Measurements from ENCODE around the gene DVL2.

DVL2 gene

DNA sequence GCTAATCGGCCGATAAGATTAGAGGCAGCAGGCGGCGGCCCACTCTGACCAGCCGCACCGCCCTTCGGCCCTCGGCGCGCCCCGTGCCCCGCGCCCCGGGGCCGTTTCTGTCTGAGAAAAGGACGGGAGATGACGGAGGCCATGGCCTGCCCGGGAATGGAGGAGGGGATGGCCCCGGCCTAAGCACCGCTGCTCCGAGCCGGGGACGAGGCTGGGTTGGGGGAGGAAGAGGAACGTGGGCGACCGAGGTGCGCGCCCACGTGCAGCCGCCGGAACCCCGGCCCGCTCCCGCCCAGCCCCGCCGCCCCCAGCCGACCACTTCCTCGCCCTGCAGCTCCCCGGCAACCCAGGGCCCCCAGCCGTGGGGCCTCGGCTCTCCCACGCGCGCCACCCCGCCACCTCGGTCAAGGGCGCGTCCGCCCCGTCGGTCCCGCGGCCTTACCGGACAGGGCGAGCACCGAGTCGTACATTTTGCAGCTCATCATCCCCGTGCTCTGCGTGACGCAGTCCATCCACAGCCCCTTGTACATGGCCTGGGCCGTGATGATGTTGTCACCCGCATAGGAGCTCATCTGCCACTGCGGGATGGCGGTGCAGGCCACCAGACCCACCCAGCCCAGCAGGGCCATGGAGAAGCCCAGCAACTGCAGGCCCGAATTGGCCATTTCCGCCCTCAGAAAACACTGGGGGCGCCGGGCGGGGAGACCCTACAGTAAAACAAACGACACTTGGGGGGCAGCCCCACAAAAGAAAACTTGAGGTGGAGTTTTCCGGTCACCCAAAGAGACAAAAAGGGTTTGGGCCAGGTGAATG, 27.3 kb upstream of the DVL2 start:
- ATAC-seq = peak; percentile 37
- peaks cover 11% of the 10 kb centered on the region for H3K36me3 Mint-ChIP-seq (ENCODE audit: low read depth)
- DNase-seq = no peak
- no peaks in the 10 kb centered on the region for H3K9me3 Mint-ChIP-seq
- H3K27me3 Mint-ChIP-seq = peaks cover 21% of the 10 kb centered on the region
- H3K4me3 Mint-ChIP-seq = peak overlapping the region; percentile 69
- H3K27ac Mint-ChIP-seq = peak overlapping the region; percentile 54
- peaks cover 34% of the 10 kb centered on the region for H3K4me1 Mint-ChIP-seq

DNA sequence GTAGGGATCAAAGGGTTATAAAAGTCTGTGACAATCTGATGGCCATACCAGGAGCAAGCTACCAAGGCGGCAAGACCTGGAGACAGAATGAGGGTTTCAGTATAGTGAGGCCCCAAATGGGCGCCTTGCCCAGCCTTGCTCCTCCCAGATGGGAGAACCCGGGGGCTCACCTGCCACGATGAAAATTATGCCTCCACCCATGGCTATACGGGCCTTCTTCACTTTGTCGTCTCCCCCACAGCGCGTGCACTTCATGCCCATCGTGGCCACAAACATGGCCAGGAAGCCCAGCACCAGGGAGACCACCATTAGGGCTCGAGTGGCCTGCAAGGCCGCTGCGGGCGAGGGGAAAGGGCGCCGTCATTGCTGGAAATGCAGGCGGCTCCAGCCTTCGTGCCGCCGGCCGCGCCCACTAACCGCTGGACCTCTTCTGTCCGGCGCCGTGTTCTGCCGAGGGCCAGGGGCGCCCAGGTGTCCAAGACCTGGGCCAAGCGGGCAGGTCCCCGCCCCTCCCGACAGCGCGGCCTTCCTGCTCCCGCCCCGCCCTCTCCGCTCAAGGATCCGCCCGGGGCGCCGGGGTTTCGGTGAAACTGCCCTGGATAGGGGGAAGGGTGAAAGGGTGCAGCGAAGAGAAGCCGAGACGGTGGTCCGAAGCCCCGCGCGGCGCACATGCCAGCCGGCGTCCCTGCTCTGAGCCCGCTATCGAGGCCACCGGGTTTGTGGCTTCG, 26.5 kb upstream of the DVL2 start:
- H3K36me3 Mint-ChIP-seq (ENCODE audit: low read depth) = peaks cover 13% of the 10 kb centered on the region
- H3K4me1 Mint-ChIP-seq = peaks cover 34% of the 10 kb centered on the region
- no peak overlapping the region for H3K27ac Mint-ChIP-seq
- H3K9me3 Mint-ChIP-seq = no peaks in the 10 kb centered on the region
- peak overlapping the region; percentile 42 for H3K4me3 Mint-ChIP-seq
- ATAC-seq (peak; percentile 17), DNase-seq (peak; percentile 45)
- H3K27me3 Mint-ChIP-seq = peaks cover 21% of the 10 kb centered on the region

DNA sequence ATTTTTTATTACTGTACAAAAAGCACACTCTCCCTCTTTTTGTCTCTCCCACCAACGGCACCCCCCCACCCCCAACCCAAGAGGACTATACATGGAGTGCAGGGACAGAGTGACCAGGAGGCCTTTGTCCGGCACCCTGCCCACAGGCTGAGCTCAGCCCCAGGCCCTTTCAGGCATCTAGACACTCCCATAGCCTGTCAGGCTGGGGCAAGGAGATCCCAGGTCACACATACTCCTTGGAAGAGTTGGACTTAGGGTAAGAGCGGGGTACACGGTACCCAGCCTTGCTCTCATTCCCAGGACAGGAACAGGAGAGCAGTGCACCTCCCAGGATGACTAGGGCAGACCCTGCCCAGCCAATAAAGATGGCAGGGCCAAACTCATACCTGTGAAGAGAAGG, 25.8 kb upstream of the DVL2 start:
- peaks cover 21% of the 10 kb centered on the region for H3K27me3 Mint-ChIP-seq
- DNase-seq (no peak), ATAC-seq (no peak)
- peaks cover 34% of the 10 kb centered on the region for H3K4me1 Mint-ChIP-seq
- no peak overlapping the region for H3K27ac Mint-ChIP-seq
- peak overlapping the region; percentile 36 for H3K4me3 Mint-ChIP-seq
- peaks cover 15% of the 10 kb centered on the region for H3K36me3 Mint-ChIP-seq (ENCODE audit: low read depth)
- H3K9me3 Mint-ChIP-seq = no peaks in the 10 kb centered on the region

DNA sequence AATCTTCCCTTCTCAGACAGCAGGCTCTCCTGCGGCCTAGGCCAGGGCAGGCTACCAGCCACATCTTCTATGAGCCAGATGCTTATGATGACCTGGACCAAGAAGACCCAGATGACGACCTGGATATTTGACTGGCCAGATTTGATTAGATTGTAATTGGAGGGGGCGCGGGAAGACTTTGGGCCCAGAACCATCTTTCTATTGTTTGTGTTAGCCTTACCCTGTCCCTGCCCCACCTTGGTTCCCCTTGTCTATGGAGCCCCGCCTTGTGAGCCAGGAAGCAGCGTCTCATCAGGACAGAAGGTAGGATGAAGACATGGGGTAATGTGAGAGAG, 25.2 kb upstream of the DVL2 start:
- Mint-ChIP-seq H3K27ac (no peak overlapping the region), H3K4me3 (no peak overlapping the region), H3K27me3 (peaks cover 21% of the 10 kb centered on the region)

DNA sequence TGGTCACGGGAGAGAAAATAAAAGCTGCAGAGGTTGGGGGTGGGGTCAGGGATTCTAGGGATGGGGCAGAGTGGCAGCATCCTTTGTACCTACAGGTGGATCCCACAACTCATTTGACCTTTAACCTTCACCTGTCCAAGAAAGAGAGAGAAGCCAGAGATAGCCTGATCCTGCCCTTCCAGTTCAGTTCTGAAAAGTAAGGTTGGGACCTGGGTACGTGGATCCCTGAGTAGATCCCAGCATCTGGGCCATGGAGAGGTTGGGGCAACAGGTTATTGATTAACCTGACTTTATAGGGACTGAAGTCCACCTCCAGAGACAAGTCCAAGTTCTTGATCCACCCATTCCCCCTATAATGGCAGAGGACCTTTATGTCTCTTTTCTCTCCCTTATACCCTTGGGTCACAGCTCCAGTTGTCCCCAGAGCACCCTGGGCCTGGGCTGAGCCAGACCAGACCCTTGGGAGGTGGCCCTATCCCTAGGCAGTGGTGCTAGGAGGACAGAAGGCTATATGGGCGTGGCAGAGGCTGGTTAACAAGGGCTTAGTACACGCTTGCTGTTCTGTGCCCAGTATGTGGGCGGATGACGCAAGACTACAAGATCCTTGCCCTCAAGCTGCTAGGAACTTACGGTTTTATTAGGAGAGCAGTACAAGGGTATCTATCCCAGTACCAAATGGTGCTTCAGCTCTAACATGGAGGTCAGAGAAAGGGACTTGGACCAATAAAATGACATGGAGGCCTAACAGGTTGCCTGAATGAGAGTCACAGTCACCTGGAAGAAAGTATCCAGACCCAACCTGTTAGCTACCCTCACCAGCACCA, 24.6 kb upstream of the DVL2 start:
- peak; percentile 14 for DNase-seq
- H3K9me3 Mint-ChIP-seq = no peaks in the 10 kb centered on the region
- H3K4me1 Mint-ChIP-seq = peaks cover 39% of the 10 kb centered on the region
- H3K27ac Mint-ChIP-seq = no peak overlapping the region
- peaks cover 19% of the 10 kb centered on the region for H3K27me3 Mint-ChIP-seq
- peak; percentile 21 for ATAC-seq
- H3K4me3 Mint-ChIP-seq = no peak overlapping the region
- H3K36me3 Mint-ChIP-seq (ENCODE audit: low read depth) = peaks cover 26% of the 10 kb centered on the region

More for the DNA sequence above, 25.2 kb upstream of the DVL2 start:
- no peak for DNase-seq
- no peaks in the 10 kb centered on the region for H3K9me3 Mint-ChIP-seq
- H3K4me1 Mint-ChIP-seq = peaks cover 38% of the 10 kb centered on the region
- H3K36me3 Mint-ChIP-seq (ENCODE audit: low read depth) = peaks cover 21% of the 10 kb centered on the region
- ATAC-seq = no peak

DNA sequence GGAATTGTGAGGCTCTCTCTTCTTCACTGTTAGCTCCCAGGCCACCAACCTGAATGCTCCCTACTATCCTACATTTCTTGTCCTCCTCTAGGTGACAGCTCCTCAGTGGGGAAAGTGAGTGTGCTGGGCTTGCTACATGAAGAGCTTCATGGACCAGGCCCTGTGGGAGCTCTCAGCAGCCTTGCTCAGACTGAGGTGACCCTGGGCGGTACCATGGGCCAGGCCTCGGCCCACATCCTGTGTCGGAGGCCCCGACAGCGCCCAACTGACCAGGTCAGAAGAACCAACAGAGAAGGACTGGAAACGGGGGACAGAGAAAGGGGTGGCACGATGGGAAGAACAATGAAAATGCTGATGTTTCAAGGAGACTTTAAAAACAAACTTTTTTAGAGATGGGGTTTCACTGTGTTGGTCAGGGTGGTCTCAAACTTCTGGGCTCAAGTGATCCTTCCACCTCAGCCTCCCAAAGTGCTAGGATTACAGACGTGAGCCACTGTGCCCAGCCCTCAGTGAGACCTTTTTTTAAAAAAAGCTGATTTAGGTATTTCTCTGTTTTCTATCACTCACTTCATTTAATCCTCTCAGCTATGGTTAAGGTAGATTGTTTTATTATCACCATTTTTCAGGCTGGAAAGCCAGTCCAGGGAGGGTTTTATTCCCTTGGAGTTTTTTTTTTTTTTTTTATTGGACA, 22.6 kb upstream of the DVL2 start:
- H3K36me3 Mint-ChIP-seq (ENCODE audit: low read depth) = peaks cover 33% of the 10 kb centered on the region

DNA sequence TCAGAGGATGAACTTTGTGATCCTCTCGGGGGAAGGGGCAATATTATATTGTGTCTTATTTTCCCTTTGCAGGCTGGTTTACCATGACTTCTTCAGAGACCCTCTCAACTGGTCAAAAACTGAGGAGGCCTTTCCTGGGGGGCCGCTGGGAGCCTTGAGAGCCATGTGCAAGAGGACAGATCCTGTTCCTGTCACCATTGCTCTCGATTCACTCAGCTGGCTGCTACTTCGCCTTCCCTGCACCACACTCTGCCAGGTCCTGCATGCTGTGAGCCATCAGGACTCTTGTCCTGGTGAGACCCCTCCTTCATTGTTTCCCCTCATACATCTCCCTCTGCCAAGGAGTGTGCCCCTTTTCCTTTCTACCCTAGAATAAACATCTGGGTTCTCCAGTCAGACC, 20.2 kb upstream of the DVL2 start:
- H3K36me3 Mint-ChIP-seq (ENCODE audit: low read depth) = peaks cover 36% of the 10 kb centered on the region
- DNase-seq (no peak), ATAC-seq (no peak)
- H3K4me3 Mint-ChIP-seq = no peak overlapping the region
- peaks cover 46% of the 10 kb centered on the region for H3K4me1 Mint-ChIP-seq
- H3K9me3 Mint-ChIP-seq = no peaks in the 10 kb centered on the region
- peaks cover 2% of the 10 kb centered on the region for H3K27me3 Mint-ChIP-seq
- H3K27ac Mint-ChIP-seq = no peak overlapping the region

More for the DNA sequence above, 22.6 kb upstream of the DVL2 start:
- H3K4me1 Mint-ChIP-seq = peaks cover 41% of the 10 kb centered on the region
- peaks cover 3% of the 10 kb centered on the region for H3K27me3 Mint-ChIP-seq
- no peak for ATAC-seq
- DNase-seq = no peak
- H3K4me3 Mint-ChIP-seq = no peak overlapping the region
- H3K27ac Mint-ChIP-seq = no peak overlapping the region
- no peaks in the 10 kb centered on the region for H3K9me3 Mint-ChIP-seq

DNA sequence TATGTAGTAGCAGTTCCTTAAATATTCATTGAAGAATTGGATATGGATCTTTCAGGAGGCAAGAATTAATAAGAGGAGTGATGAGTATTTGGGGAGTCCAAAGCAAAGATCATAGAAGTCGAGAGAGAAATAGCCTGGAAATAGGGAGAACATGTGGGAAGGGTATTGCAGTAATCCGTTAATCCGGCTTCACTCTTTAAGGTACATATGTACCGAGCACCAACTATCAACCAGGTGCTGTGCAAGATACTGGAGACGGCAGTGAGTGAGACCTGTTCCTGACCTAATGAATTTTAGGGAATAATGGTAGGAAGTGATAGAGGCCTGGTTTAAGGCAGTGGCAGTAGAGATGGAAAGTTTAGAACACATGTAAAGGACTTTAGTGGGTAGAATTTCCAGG, 18.8 kb upstream of the DVL2 start:
- ATAC-seq = no peak
- DNase-seq = no peak
- Mint-ChIP-seq H3K4me3 (peak overlapping the region; percentile 99), H3K27ac (peak overlapping the region; percentile 98), H3K36me3 (ENCODE audit: low read depth) (peaks cover 34% of the 10 kb centered on the region), H3K9me3 (no peaks in the 10 kb centered on the region), H3K4me1 (peaks cover 51% of the 10 kb centered on the region), H3K27me3 (peaks cover 2% of the 10 kb centered on the region)

DNA sequence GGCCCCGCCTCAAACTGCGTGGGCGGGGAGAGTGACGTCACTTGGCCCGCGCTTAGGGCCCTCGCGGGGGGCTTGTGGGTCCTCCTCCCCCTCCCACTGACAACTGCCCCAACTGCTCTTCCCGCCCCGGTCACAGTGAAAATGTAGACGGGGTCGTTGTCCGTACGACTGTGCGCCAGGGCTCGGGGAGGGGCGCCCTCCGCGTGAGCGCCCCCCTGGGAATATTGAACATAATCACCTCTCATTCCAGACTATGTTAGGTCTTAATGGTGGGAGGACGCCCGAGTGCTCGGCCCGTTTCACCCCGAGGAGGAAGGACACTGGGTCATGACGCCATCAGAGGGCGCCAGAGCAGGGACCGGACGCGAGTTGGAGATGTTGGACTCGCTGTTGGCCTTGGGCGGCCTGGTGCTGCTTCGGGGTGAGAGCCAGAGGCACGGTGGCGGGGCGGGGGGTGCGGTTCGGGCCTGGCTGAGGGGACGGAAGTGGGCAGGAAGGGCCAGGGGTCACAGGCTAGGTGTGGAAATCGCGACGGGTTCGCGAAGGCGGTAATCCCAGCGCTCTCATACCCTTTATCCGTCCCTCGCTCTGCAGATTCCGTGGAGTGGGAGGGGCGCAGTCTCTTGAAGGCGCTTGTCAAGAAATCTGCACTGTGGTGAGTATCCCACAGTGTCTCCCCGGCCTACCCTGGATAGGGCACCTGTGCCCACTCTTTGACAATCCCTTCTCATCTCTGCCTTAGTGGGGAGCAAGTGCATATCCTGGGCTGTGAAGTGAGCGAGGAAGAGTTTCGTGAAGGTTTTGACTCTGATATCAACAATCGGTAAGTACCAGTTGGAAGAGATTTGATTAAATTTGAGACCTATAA, 18.1 kb upstream of the DVL2 start, which contains the start of gene ELP5:
TSS of gene ELP5 (plus strand) at position 40 of the 868 bp plus-strand sequence. CDS start at position 376, 336 bp downstream.
- DNase-seq (peak; percentile 99), ATAC-seq (peak; percentile 66)
- Mint-ChIP-seq H3K27ac (peak within 1 kb of the TSS; percentile 98), H3K9me3 (no peaks in the 10 kb centered on the region), H3K4me1 (peaks cover 53% of the 10 kb centered on the region), H3K36me3 (ENCODE audit: low read depth) (peaks cover 35% of the 10 kb centered on the region), H3K4me3 (peak within 1 kb of the TSS; percentile 99), H3K27me3 (peaks cover 2% of the 10 kb centered on the region)

DNA sequence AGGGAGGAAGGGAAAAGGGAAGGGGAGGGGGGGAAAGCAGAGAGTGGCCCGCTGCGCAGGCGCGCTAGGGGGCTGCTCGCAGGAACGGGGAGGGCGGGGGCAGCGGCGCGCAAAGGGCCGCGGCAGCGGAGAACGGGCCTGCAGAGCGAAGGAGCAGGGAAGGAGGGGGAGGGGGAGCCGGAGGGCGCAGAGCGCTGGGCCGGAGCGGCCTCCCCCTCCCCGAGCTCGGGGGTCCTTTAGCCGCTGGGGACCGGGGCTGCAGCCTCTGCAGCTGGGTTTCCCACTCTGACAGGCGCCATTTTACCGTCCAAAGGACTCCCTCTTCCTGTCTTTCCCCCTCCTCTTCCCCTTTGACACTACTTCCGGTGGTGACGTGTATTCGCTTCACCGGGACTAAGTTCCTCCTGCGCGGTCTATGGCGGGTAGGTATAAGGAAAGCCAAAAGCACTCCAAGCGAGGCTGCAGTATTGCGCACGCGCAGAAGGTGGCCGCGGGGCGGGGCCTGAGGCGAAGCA, 17.4 kb upstream of the DVL2 start, which contains the start of gene CTDNEP1:
TSS of gene CTDNEP1 (minus strand) at position 74 of the 515 bp plus-strand sequence. CDS start 438 bp downstream, outside the sequence.
- ATAC-seq (peak; percentile 97), DNase-seq (peak; percentile 76)
- Mint-ChIP-seq H3K27me3 (peaks cover 2% of the 10 kb centered on the region), H3K9me3 (no peaks in the 10 kb centered on the region), H3K4me1 (peaks cover 54% of the 10 kb centered on the region), H3K4me3 (peak within 1 kb of the TSS; percentile 99), H3K36me3 (ENCODE audit: low read depth) (peaks cover 35% of the 10 kb centered on the region), H3K27ac (peak within 1 kb of the TSS; percentile 98)

DNA sequence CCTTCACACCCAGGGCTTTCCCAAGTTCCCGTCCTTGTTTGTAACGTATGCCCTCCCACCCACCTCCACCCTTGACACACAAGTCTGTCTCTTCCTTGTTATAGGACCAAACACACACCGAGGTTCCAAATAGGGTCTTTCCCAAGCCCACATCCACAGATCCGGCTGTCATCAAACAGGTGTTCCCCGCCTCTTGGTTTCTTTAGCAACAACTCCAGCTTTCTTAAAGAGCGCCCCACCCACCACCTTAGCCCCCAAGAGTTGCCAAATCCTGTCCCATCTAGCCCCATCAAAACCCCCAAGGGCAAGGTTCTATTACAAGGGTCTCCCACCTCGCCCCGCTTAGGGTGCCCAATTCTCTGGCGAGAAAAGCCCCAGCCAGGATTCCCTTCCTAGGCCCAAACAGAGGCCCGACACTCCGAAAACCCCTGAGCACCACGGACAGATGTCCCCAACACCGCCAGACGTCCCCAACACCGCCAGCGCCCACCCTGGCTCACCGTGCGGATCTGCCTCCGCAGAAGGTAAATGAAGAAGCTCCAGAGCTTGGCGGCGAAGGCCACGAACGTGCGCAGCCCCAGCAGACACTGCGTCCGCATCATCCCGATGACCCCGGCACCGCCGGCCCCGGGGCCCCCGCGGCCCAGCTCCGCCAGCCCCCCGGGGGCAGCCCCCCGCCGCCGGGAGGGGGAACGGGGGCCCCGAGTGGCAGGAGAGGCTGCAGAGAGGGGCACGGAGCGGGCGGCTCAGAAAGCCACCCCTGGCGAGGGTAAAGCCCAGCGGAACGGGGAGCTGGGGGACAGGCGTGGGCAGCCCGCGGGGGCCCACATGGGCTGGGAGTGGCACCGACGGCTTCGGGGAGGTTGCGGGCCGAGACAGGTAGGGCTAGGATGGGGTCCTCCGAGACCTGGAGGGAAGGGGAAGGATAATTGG, 16.6 kb upstream of the DVL2 start:
- Mint-ChIP-seq H3K9me3 (no peaks in the 10 kb centered on the region), H3K4me3 (peak overlapping the region; percentile 99), H3K4me1 (peaks cover 56% of the 10 kb centered on the region), H3K27ac (peak overlapping the region; percentile 94), H3K27me3 (peaks cover 2% of the 10 kb centered on the region), H3K36me3 (ENCODE audit: low read depth) (peaks cover 38% of the 10 kb centered on the region)
- ATAC-seq = peak; percentile 2
- peak; percentile 37 for DNase-seq

DNA sequence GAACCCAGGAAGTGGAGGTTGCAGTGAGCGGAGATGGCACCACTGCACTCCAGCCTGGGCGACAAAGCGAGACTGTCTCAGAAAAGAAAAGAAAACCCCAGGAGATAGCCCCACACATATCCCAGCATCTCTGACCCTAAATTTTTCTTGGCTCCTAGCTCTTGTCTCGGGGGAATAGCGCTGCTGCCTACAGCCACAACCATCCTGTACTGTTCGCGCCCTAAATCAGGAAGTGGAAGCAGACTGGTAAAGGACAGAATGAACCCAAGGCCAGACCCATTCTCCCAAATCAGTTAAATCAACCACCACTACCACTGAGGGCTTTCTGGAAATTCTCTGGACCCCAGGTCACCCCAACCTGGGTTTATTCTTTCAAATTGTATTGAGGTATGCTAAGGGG, 15.5 kb upstream of the DVL2 start:
- peaks cover 34% of the 10 kb centered on the region for H3K36me3 Mint-ChIP-seq (ENCODE audit: low read depth)
- DNase-seq = no peak
- no peak for ATAC-seq

More for the DNA sequence above, 15.5 kb upstream of the DVL2 start:
- no peaks in the 10 kb centered on the region for H3K9me3 Mint-ChIP-seq
- peaks cover 55% of the 10 kb centered on the region for H3K4me1 Mint-ChIP-seq
- H3K4me3 Mint-ChIP-seq = peak overlapping the region; percentile 99
- H3K27ac Mint-ChIP-seq = peak overlapping the region; percentile 94
- peaks cover 2% of the 10 kb centered on the region for H3K27me3 Mint-ChIP-seq

Measured in activated naive CD8-positive, alpha-beta T cell treated with anti-CD3 and anti-CD28 coated beads, Interleukin-2, amount 50 U/mL, for 24 hours (primary cell).